ENCODE results near the gene TEX2.
"Not testable (repeated sequence)": the region's sequence is repeated elsewhere in the genome, so short reads cannot be mapped to it uniquely, and the experiment has no call there.

The TEX2 gene

GRCh38 chr17:64174686-64175456 is 88.2 kb downstream of the TEX2 start:
- no peaks in the 10 kb centered on the region for H3K27me3 ChIP-seq (ENCODE audit: low read depth)
- DNase-seq (ENCODE audit: low spot score in 2 of 2), result no peak
- no peaks in the 10 kb centered on the region for H3K4me1 ChIP-seq
- H3K36me3 ChIP-seq (replicated peaks), result peaks cover 7% of the 10 kb centered on the region; the same call in 1 of the 2 replicates
- H3K4me3 ChIP-seq, result no peak overlapping the region
- peaks cover 2% of the 10 kb centered on the region; the same call in 1 of the 2 replicates for H3K9me3 ChIP-seq
- in situ Hi-C loops (cut with MboI; ENCODE audit: low sequenced_read_pairs), result no loop called here

- no peak for DNase-seq (ENCODE audit: low spot score in 2 of 2)
- in situ Hi-C loops (cut with MboI; ENCODE audit: low sequenced_read_pairs), result no loop called here
- H3K9me3 ChIP-seq, result no peaks in the 10 kb centered on the region
Measured at GRCh38 chr17:64173646-64174045, 89.4 kb downstream of the TEX2 start.

GRCh38 chr17:64172510-64172909 is 90.5 kb downstream of the TEX2 start:
- no peaks in the 10 kb centered on the region for H3K9me3 ChIP-seq
- H3K4me3 ChIP-seq, result no peak overlapping the region
- in situ Hi-C loops (cut with MboI; ENCODE audit: low sequenced_read_pairs), result no loop called here
- no peaks in the 10 kb centered on the region for H3K4me1 ChIP-seq
- peaks cover 7% of the 10 kb centered on the region; the same call in 1 of the 2 replicates for H3K36me3 ChIP-seq (replicated peaks)
- no peak for DNase-seq (ENCODE audit: low spot score in 2 of 2)
- no peaks in the 10 kb centered on the region for H3K27me3 ChIP-seq (ENCODE audit: low read depth)

More at GRCh38 chr17:64173646-64174045, 89.4 kb downstream of the TEX2 start:
- Histone ChIP-seq H3K36me3 (replicated peaks) (peaks cover 7% of the 10 kb centered on the region; the same call in 1 of the 2 replicates), H3K4me1 (no peaks in the 10 kb centered on the region), H3K4me3 (no peak overlapping the region), H3K27me3 (ENCODE audit: low read depth) (no peaks in the 10 kb centered on the region)

- no peak for DNase-seq (ENCODE audit: low spot score in 2 of 2)
- Histone ChIP-seq H3K27me3 (ENCODE audit: low read depth) (no peaks in the 10 kb centered on the region), H3K4me1 (no peaks in the 10 kb centered on the region), H3K9me3 (no peaks in the 10 kb centered on the region), H3K4me3 (no peak overlapping the region), H3K36me3 (replicated peaks) (no peaks in the 10 kb centered on the region; the same call in 1 of the 2 replicates)
- in situ Hi-C loops (cut with MboI; ENCODE audit: low sequenced_read_pairs), result no loop called here
Measured at GRCh38 chr17:64171041-64171440, 92.0 kb downstream of the TEX2 start.

GRCh38 chr17:64170286-64170685 is 92.8 kb downstream of the TEX2 start:
- DNase-seq (ENCODE audit: low spot score in 2 of 2), result no peak
- in situ Hi-C loops (cut with MboI; ENCODE audit: low sequenced_read_pairs), result no loop called here
- Histone ChIP-seq H3K36me3 (replicated peaks) (no peaks in the 10 kb centered on the region; the same call in 1 of the 2 replicates), H3K4me1 (no peaks in the 10 kb centered on the region), H3K4me3 (no peak overlapping the region), H3K9me3 (no peaks in the 10 kb centered on the region), H3K27me3 (ENCODE audit: low read depth) (no peaks in the 10 kb centered on the region)

GRCh38 chr17:64167666-64168065 is 95.4 kb downstream of the TEX2 start:
- H3K4me1 ChIP-seq; DNase-seq (ENCODE audit: low spot score in 2 of 2); H3K27me3 ChIP-seq (ENCODE audit: low read depth); H3K4me3 ChIP-seq; H3K36me3 ChIP-seq (replicated peaks); H3K9me3 ChIP-seq; in situ Hi-C loops (cut with MboI; ENCODE audit: low sequenced_read_pairs): not testable (repeated sequence)

GRCh38 chr17:64166876-64167275 is 96.2 kb downstream of the TEX2 start:
- Histone ChIP-seq H3K27me3 (ENCODE audit: low read depth) (no peaks in the 10 kb centered on the region), H3K9me3 (no peaks in the 10 kb centered on the region), H3K36me3 (replicated peaks) (no peaks in the 10 kb centered on the region; the same call in 1 of the 2 replicates), H3K4me1 (0 out of 2 replicates have a peak, but pooled peaks cover under 1% of the 10 kb centered on the region), H3K4me3 (no peak overlapping the region)
- no peak for DNase-seq (ENCODE audit: low spot score in 2 of 2)
- in situ Hi-C loops (cut with MboI; ENCODE audit: low sequenced_read_pairs), result no loop called here

GRCh38 chr17:64165347-64165746 is 97.7 kb downstream of the TEX2 start:
- Histone ChIP-seq H3K36me3 (replicated peaks) (peaks cover 2% of the 10 kb centered on the region), H3K27me3 (ENCODE audit: low read depth) (no peaks in the 10 kb centered on the region), H3K4me3 (no peak overlapping the region), H3K4me1 (0 out of 2 replicates have a peak, but pooled peaks cover 7% of the 10 kb centered on the region), H3K9me3 (no peaks in the 10 kb centered on the region)
- DNase-seq (ENCODE audit: low spot score in 2 of 2), result no peak
- in situ Hi-C loops (cut with MboI; ENCODE audit: low sequenced_read_pairs), result no loop called here

- no peaks in the 10 kb centered on the region for H3K27me3 ChIP-seq (ENCODE audit: low read depth)
- H3K4me1 ChIP-seq, result 0 out of 2 replicates have a peak, but pooled peaks cover 7% of the 10 kb centered on the region
- in situ Hi-C loops (cut with MboI; ENCODE audit: low sequenced_read_pairs), result no loop called here
- DNase-seq (ENCODE audit: low spot score in 2 of 2), result no peak
- H3K4me3 ChIP-seq, result no peak overlapping the region
- no peaks in the 10 kb centered on the region for H3K9me3 ChIP-seq
- peaks cover 7% of the 10 kb centered on the region for H3K36me3 ChIP-seq (replicated peaks)
Measured at GRCh38 chr17:64164596-64165285, 98.3 kb downstream of the TEX2 start.

- Histone ChIP-seq H3K4me1 (0 out of 2 replicates have a peak, but pooled peaks cover 7% of the 10 kb centered on the region), H3K4me3 (no peak overlapping the region), H3K9me3 (no peaks in the 10 kb centered on the region), H3K27me3 (ENCODE audit: low read depth) (no peaks in the 10 kb centered on the region), H3K36me3 (replicated peaks) (peaks cover 7% of the 10 kb centered on the region)
- DNase-seq (ENCODE audit: low spot score in 2 of 2), result no peak
- in situ Hi-C loops (cut with MboI; ENCODE audit: low sequenced_read_pairs), result no loop called here
Measured at GRCh38 chr17:64163468-64163867, 99.6 kb downstream of the TEX2 start.

- Histone ChIP-seq H3K4me3 (no peak overlapping the region), H3K4me1 (0 out of 2 replicates have a peak, but pooled peaks cover 7% of the 10 kb centered on the region), H3K36me3 (replicated peaks) (peaks cover 7% of the 10 kb centered on the region), H3K27me3 (ENCODE audit: low read depth) (no peaks in the 10 kb centered on the region), H3K9me3 (no peaks in the 10 kb centered on the region)
- DNase-seq (ENCODE audit: low spot score in 2 of 2), result no peak
- in situ Hi-C loops (cut with MboI; ENCODE audit: low sequenced_read_pairs), result no loop called here
Measured at GRCh38 chr17:64162554-64162953, 100.5 kb downstream of the TEX2 start.

GRCh38 chr17:64161380-64162176 is 101.5 kb downstream of the TEX2 start:
- peaks cover 7% of the 10 kb centered on the region; the same call in 1 of the 2 replicates for H3K36me3 ChIP-seq (replicated peaks)
- no peak for DNase-seq (ENCODE audit: low spot score in 2 of 2)
- no peaks in the 10 kb centered on the region for H3K27me3 ChIP-seq (ENCODE audit: low read depth)
- in situ Hi-C loops (cut with MboI; ENCODE audit: low sequenced_read_pairs), result no loop called here
- no peak overlapping the region for H3K4me3 ChIP-seq
- H3K9me3 ChIP-seq, result no peaks in the 10 kb centered on the region
- H3K4me1 ChIP-seq, result 0 out of 2 replicates have a peak, but pooled peaks cover 7% of the 10 kb centered on the region

- no peaks in the 10 kb centered on the region for H3K9me3 ChIP-seq
- H3K27me3 ChIP-seq (ENCODE audit: low read depth), result no peaks in the 10 kb centered on the region
- H3K36me3 ChIP-seq (replicated peaks), result peaks cover 7% of the 10 kb centered on the region; the same call in 1 of the 2 replicates
- DNase-seq (ENCODE audit: low spot score in 2 of 2), result no peak
- in situ Hi-C loops (cut with MboI; ENCODE audit: low sequenced_read_pairs), result no loop called here
- H3K4me3 ChIP-seq, result no peak overlapping the region
- H3K4me1 ChIP-seq, result 0 out of 2 replicates have a peak, but pooled peaks cover 7% of the 10 kb centered on the region
Measured at GRCh38 chr17:64160378-64160777, 102.7 kb downstream of the TEX2 start.

All from HAP-1 (cell line).